Smooth muscle cell (in vitro differentiated cells): Measurements from ENCODE around the gene ADORA1. TPM values are rescaled to one million over a fixed set of nuclear protein-coding genes. Genes with fewer than 3 reads are reported as not detected.

Experiments used
- DNase-seq: peaks from one replicate; lab custom pipeline; 2025; ENCODE audit not compliant: unreplicated experiment; lab: John Stamatoyannopoulos, UW
- H2AFZ ChIP-seq: fragments of 200-600 bp; sonication (generic); 2 replicates; pipeline ENCODE4 v1.6.0; 2016; ENCODE audit warnings: antibody characterized with exemption, low read depth, mild to moderate bottlenecking
- H3F3A ChIP-seq: fragments of 200-600 bp; sonication (generic); 2 replicates; pipeline ENCODE4 v1.6.0; 2017; ENCODE audit warnings: antibody characterized with exemption, low read depth
- H3K27ac ChIP-seq: fragments of 200-600 bp; sonication (generic); 2 replicates; pipeline ENCODE4 v1.5.1; 2016; ENCODE audit warnings: low read depth, mild to moderate bottlenecking
- H3K27me3 ChIP-seq: fragments of 200-600 bp; sonication (generic); 2 replicates; pipeline ENCODE4 v1.6.1; 2016; ENCODE audit warnings: low read depth, mild to moderate bottlenecking
- H3K36me3 ChIP-seq: fragments of 200-600 bp; sonication (generic); 2 replicates; pipeline ENCODE4 v1.5.1; 2016; ENCODE audit warnings: low read depth
- H3K4me1 ChIP-seq: fragments of 200-600 bp; sonication (generic); 2 replicates; pipeline ENCODE4 v1.5.1; 2016; ENCODE audit warnings: low read depth
- H3K4me2 ChIP-seq: fragments of 200-600 bp; sonication (generic); 2 replicates; pipeline ENCODE4 v1.6.0; 2016; ENCODE audit warnings: mild to moderate bottlenecking
- H3K4me3 ChIP-seq: fragments of 200-600 bp; sonication (generic); 2 replicates; pipeline ENCODE4 v1.5.1; 2016; ENCODE audit warnings: mild to moderate bottlenecking
- H3K79me2 ChIP-seq: fragments of 200-600 bp; sonication (generic); 2 replicates; pipeline ENCODE4 v1.6.0; 2016; ENCODE audit warnings: low read depth, mild to moderate bottlenecking
- H3K9ac ChIP-seq: fragments of 200-600 bp; sonication (generic); 2 replicates; pipeline ENCODE4 v1.6.0; 2016; ENCODE audit warnings: low read depth
- H3K9me3 ChIP-seq: fragments of 200-600 bp; sonication (generic); replicated peaks from 2 replicates; pipeline ENCODE4 v1.5.1; 2016; ENCODE audit warnings: low read depth
- H4K20me1 ChIP-seq: fragments of 200-600 bp; sonication (generic); 2 replicates; pipeline ENCODE4 v1.6.0; 2016; ENCODE audit warnings: low read depth
- whole genome bisulfite sequencing: methylation state at CpG from one replicate; pipeline ENCODE4 v1.1.7; 2016; ENCODE audit warnings: low lambda C conversion rate; 5-methylcytosine and 5-hydroxymethylcytosine counted together
- polyA plus RNA-seq: library from polyadenylated mRNA; unstranded; fragments of >200 nt; fragmentation: Nextera tagmentation; extraction: Ambion mirVana; gene quantifications from 2 replicates; pipeline ENCODE4 v1.2.1, GENCODE V29; 2016
- total RNA-seq: library from RNA; depleted of rRNA; stranded (reverse); fragments of >200 nt; gene quantifications from 2 replicates; pipeline ENCODE4 v1.2.3, GENCODE V29; 2014
- TF ChIP-seq, protein P1 (sequence below): fragments of 200-600 bp; sonication (generic); IDR thresholded peaks from 2 replicates; pipeline ENCODE4 v1.5.1; 2017; ENCODE audit warnings: borderline replicate concordance, mild to moderate bottlenecking, antibody characterized with exemption; ENCODE audit not compliant: insufficient read depth, poor library complexity, severe bottlenecking

The ADORA1 gene
- total and polyA plus RNA-seq, 2 experiments from 2014 or later = 16.0 to 18.0 TPM

DNA sequence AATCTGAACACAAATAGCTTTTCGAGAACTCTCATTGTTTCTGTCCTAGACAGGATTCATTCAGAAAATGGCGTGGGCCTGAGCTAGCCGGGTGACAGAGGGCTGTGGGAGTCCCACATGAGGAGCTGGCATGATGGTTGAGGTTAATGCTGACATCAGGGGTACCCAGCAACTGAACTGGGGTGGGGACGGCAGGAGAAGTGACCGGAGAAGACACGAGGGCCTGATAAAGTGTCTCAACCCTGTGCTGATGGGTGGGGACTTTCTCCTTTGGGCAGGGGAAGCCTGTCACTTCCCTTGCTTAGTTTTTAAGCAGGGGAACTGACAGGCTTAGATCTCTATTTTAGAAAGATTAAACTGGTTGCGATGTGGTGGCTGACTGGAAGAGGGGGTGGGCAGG lies 87.3 kb downstream of the ADORA1 start:
- Histone ChIP-seq H3F3A (no peaks in the 10 kb centered on the region), H3K4me3 (no peak overlapping the region), H3K9me3 (no peaks in the 10 kb centered on the region), H3K4me1 (no peaks in the 10 kb centered on the region), H3K27me3 (no peaks in the 10 kb centered on the region), H3K36me3 (no peaks in the 10 kb centered on the region), H4K20me1 (no peaks in the 10 kb centered on the region), H3K27ac (no peak overlapping the region), H3K79me2 (no peaks in the 10 kb centered on the region), H2AFZ (no peak overlapping the region), H3K4me2 (no peak overlapping the region), H3K9ac (no peak overlapping the region)
- 75% methylated on average over 7 of the region's 7 CpGs for WGBS
- DNase-seq = no peak
- TF ChIP-seq, protein P1, sequence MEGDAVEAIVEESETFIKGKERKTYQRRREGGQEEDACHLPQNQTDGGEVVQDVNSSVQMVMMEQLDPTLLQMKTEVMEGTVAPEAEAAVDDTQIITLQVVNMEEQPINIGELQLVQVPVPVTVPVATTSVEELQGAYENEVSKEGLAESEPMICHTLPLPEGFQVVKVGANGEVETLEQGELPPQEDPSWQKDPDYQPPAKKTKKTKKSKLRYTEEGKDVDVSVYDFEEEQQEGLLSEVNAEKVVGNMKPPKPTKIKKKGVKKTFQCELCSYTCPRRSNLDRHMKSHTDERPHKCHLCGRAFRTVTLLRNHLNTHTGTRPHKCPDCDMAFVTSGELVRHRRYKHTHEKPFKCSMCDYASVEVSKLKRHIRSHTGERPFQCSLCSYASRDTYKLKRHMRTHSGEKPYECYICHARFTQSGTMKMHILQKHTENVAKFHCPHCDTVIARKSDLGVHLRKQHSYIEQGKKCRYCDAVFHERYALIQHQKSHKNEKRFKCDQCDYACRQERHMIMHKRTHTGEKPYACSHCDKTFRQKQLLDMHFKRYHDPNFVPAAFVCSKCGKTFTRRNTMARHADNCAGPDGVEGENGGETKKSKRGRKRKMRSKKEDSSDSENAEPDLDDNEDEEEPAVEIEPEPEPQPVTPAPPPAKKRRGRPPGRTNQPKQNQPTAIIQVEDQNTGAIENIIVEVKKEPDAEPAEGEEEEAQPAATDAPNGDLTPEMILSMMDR = no peak

DNA sequence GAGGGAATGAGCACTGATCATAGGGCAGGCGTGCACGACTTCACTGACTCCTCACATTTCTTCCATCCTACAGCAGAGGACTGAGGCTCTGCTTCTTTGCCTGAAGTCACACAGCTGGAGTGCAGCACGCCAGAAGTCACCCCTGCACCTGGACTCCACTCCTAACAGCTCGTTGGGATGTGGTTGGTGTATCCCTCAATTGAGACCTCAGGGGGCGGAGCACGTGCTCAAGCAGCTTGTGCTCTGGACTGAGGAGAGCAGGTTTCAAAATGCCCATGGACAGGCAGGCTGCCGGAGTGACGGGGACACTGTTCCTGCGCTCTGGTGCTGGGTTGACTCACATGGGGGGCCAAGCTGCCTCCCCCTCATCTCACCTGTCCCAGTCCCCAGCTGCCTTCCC lies 88.0 kb downstream of the ADORA1 start:
- Histone ChIP-seq H3K27ac (no peak overlapping the region), H2AFZ (no peak overlapping the region), H3K4me1 (no peaks in the 10 kb centered on the region), H3K4me3 (no peak overlapping the region), H3K4me2 (no peak overlapping the region), H3K36me3 (no peaks in the 10 kb centered on the region), H3K79me2 (no peaks in the 10 kb centered on the region), H4K20me1 (no peaks in the 10 kb centered on the region), H3K9me3 (no peaks in the 10 kb centered on the region), H3K9ac (no peak overlapping the region), H3F3A (no peaks in the 10 kb centered on the region), H3K27me3 (no peaks in the 10 kb centered on the region)
- no peak for DNase-seq
- WGBS = 80% methylated on average over 9 of the region's 9 CpGs
- TF ChIP-seq, protein P1 = no peak

DNA sequence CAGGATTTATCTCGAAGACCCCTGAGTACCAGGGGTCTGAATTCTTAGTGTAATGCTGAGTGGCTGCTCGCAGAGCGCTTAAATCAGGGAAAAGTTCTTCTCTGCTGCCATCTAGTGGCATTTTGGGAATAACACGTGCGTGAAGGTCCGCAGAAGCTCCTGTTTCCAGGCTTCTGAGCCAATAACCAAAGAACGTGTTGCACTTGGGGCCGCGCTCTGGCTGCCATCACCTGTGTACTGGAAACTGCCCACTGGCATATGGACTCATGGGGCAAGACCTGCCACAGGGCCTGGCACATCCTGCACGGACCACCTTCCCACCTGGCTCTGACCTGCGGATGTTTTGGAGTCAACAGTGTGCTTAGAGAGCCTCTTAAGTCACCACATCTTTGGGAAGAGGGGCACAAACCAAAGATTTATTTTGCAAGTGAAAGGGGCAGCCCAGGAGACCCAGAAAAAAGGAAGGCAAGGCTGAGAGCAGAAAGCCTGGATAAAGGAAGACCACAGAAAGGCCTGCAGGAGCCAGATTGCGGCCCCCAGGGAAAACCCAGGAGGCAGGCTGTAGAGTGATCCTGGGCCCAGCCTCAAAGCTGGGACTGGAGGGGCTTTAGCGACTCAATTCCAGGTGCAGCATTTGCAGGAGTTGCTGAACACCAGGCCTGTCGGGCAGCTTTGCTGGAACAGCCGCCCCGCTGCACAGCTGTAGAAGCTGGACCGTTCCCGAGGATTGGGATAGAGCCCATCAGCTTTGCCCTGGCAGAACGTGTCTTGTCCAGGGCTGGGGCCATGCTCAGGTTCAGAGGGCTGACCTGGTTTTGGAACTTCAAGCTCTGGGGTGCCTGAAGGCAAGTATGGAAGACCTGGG lies 89.0 kb downstream of the ADORA1 start:
- no peaks in the 10 kb centered on the region for H3K4me1 ChIP-seq
- peak; percentile 17 for DNase-seq
- H3K4me2 ChIP-seq = no peak overlapping the region
- H3K27ac ChIP-seq = no peak overlapping the region
- no peak overlapping the region for H3K9ac ChIP-seq
- no peaks in the 10 kb centered on the region for H3K9me3 ChIP-seq
- H3F3A ChIP-seq = no peaks in the 10 kb centered on the region
- H4K20me1 ChIP-seq = no peaks in the 10 kb centered on the region
- no peaks in the 10 kb centered on the region for H3K36me3 ChIP-seq
- 41% methylated on average over 19 of the region's 19 CpGs for WGBS
- H2AFZ ChIP-seq = no peak overlapping the region
- H3K27me3 ChIP-seq = no peaks in the 10 kb centered on the region
- TF ChIP-seq, protein P1 = peak; percentile 73
- H3K4me3 ChIP-seq = no peak overlapping the region
- H3K79me2 ChIP-seq = no peaks in the 10 kb centered on the region

Other genes starting within 250 kb of the ADORA1 start
- gene RABIF, start 238.6 kb upstream of the ADORA1 start, total RNA-seq = 5.2 and 5.6 TPM in 2 replicates
- 6.9 and 9.8 TPM in 2 replicates for gene RABIF, start 238.6 kb upstream of the ADORA1 start, polyA plus RNA-seq
- gene KLHL12, start 200.5 kb upstream of the ADORA1 start, total RNA-seq = 22.7 and 25.4 TPM in 2 replicates
- 19.0 and 19.5 TPM in 2 replicates for gene KLHL12, start 200.5 kb upstream of the ADORA1 start, polyA plus RNA-seq
- 132 TPM in 2 replicates for gene ADIPOR1, start 169.4 kb upstream of the ADORA1 start, total RNA-seq
- 146 and 150 TPM in 2 replicates for gene ADIPOR1, start 169.4 kb upstream of the ADORA1 start, polyA plus RNA-seq
- 35.1 and 37.5 TPM in 2 replicates for gene CYB5R1, start 160.5 kb upstream of the ADORA1 start, total RNA-seq
- gene CYB5R1, start 160.5 kb upstream of the ADORA1 start, polyA plus RNA-seq = 34.7 and 59.8 TPM in 2 replicates
- gene TMEM183A, start 120.4 kb upstream of the ADORA1 start, total RNA-seq = 55.0 and 68.6 TPM in 2 replicates
- gene TMEM183A, start 120.4 kb upstream of the ADORA1 start, polyA plus RNA-seq = 54.9 and 60.4 TPM in 2 replicates
- 10.4 and 10.8 TPM in 2 replicates for gene PPFIA4, start 101.2 kb upstream of the ADORA1 start, total RNA-seq
- 6.5 and 9.0 TPM in 2 replicates for gene PPFIA4, start 101.2 kb upstream of the ADORA1 start, polyA plus RNA-seq
- gene MYOG, start 41.7 kb upstream of the ADORA1 start, total RNA-seq = not detected in 2 replicates
- 0.41 TPM in 1 of 2 replicates, not detected in the other for gene MYOG, start 41.7 kb upstream of the ADORA1 start, polyA plus RNA-seq
- gene MYBPH, start 48.1 kb downstream of the ADORA1 start, total RNA-seq = 0.67 TPM in 1 of 2 replicates, not detected in the other
- gene MYBPH, start 48.1 kb downstream of the ADORA1 start, polyA plus RNA-seq = 0.51 and 1.7 TPM in 2 replicates
- 45.4 TPM in 2 replicates for gene CHI3L1, start 59.0 kb downstream of the ADORA1 start, total RNA-seq
- gene CHI3L1, start 59.0 kb downstream of the ADORA1 start, polyA plus RNA-seq = 53.6 and 74.7 TPM in 2 replicates
- 0.04 TPM in 1 of 2 replicates, not detected in the other for gene CHIT1, start 101.9 kb downstream of the ADORA1 start, total RNA-seq
- not detected in 2 replicates for gene CHIT1, start 101.9 kb downstream of the ADORA1 start, polyA plus RNA-seq
- gene BTG2, start 177.8 kb downstream of the ADORA1 start, total RNA-seq = 80.0 and 96.1 TPM in 2 replicates
- 93.8 and 101 TPM in 2 replicates for gene BTG2, start 177.8 kb downstream of the ADORA1 start, polyA plus RNA-seq
- 247 and 332 TPM in 2 replicates for gene FMOD, start 223.4 kb downstream of the ADORA1 start, total RNA-seq
- gene FMOD, start 223.4 kb downstream of the ADORA1 start, polyA plus RNA-seq = 207 and 369 TPM in 2 replicates